GM12873 (cell line): ENCODE data around the gene TJP1.

ENCODE experiments used
- CTCF ChIP-seq: IDR thresholded peaks from 2 replicates; pipeline ENCODE4 v1.5.1; 2012; ENCODE audit warnings: low read depth, mild to moderate bottlenecking, moderate library complexity, low read length, control low read depth; ENCODE audit not compliant: insufficient read depth; ENCODE audit errors: missing control alignments

Gene TJP1

GRCh38 chr15:29675791-29676301 is 146.4 kb downstream of the TJP1 start:
- TF ChIP-seq CTCF, result no peak

- no peak for TF ChIP-seq CTCF
Observed at GRCh38 chr15:29674661-29675533, 147.4 kb downstream of the TJP1 start.

GRCh38 chr15:29672923-29673809 is 149.1 kb downstream of the TJP1 start:
- no peak for TF ChIP-seq CTCF

GRCh38 chr15:29672446-29672845 is 149.8 kb downstream of the TJP1 start:
- no peak for TF ChIP-seq CTCF

GRCh38 chr15:29670998-29671981 is 151.0 kb downstream of the TJP1 start:
- no peak for TF ChIP-seq CTCF

GRCh38 chr15:29670266-29670665 is 152.0 kb downstream of the TJP1 start:
- TF ChIP-seq CTCF, result no peak
